Colonic mucosa (tissue), 4 donors: Measurements from ENCODE around the gene PRDM10. TPM values are rescaled to one million over a fixed set of nuclear protein-coding genes. Genes with fewer than 3 reads are reported as not detected.

Experiments used
- DNase-seq: peaks from one replicate; pipeline ENCODE4 v3.0.0-alpha.2; 2020
- H3K27ac ChIP-seq: fragments of 200-600 bp; one replicate; pipeline ENCODE4 v1.8.0; 2021
- H3K27me3 ChIP-seq: fragments of 200-600 bp; one replicate; pipeline ENCODE4 v1.8.0; 2021
- H3K36me3 ChIP-seq: fragments of 200-600 bp; one replicate; pipeline ENCODE4 v1.8.0; 2021
- H3K4me1 ChIP-seq: fragments of 200-600 bp; one replicate; pipeline ENCODE4 v1.8.0; 2021; ENCODE audit warnings: mild to moderate bottlenecking
- H3K4me3 ChIP-seq: fragments of 200-600 bp; one replicate; pipeline ENCODE4 v1.8.0; 2021
- H3K9ac ChIP-seq, 2 donors: one replicate each; pipeline ENCODE4 v1.7.0; 2013; ENCODE audit warnings: control low read depth in 2 of 2, low read depth in 2 of 2, low read length in 2 of 2
- H3K9me3 ChIP-seq: fragments of 200-600 bp; one replicate; pipeline ENCODE4 v1.8.0; 2021
- CTCF ChIP-seq: fragments of 200-600 bp; IDR thresholded peaks from one replicate; pipeline ENCODE4 v1.8.0; 2022; ENCODE audit warnings: antibody characterized with exemption, mild to moderate bottlenecking
- intact Hi-C: fragments of 100-400 bp; cut with DNase I; formaldehyde crosslinking; loops from one replicate; pipeline ENCODE4 v1.14.1; 2022
- total RNA-seq, 2 donors: library from RNA; stranded (reverse); fragmentation: NEBNext Ultra II Directional in 1 of 2; extraction: Animal tissue kit (Norgen Biotek cat#: 25700) in 1 of 2; gene quantifications; one replicate each; pipeline ENCODE4 v1.2.1, GENCODE V29; 2021
- donor health status: healthy.
- donor health status: DM: no; HTN: no; CAD: no.
- donor health status: DM: no; HTN: no; CAD: no.

Gene PRDM10
- total RNA-seq, 2 donors from 2014 or later: 11.0 to 18.3 TPM

- Histone ChIP-seq H3K9ac (no peak overlapping the region), H3K4me3 (no peak overlapping the region), H3K4me1 (no peaks in the 10 kb centered on the region), H3K9me3 (no peaks in the 10 kb centered on the region), H3K27me3 (no peaks in the 10 kb centered on the region), H3K36me3 (peaks cover 3% of the 10 kb centered on the region), H3K27ac (no peak overlapping the region)
- intact Hi-C loops: no loop called here
- no peak for DNase-seq
- no peak for TF ChIP-seq CTCF
Observed at GRCh38 chr11:129864811-129865210, 137.8 kb downstream of the PRDM10 start.

- H3K27me3 ChIP-seq: no peaks in the 10 kb centered on the region
- no peak overlapping the region for H3K4me3 ChIP-seq
Observed at GRCh38 chr11:129861702-129862522, 140.7 kb downstream of the PRDM10 start.

GRCh38 chr11:129856036-129856435 is 146.6 kb downstream of the PRDM10 start:
- Histone ChIP-seq H3K4me3 (no peak overlapping the region), H3K9me3 (no peaks in the 10 kb centered on the region), H3K27me3 (no peaks in the 10 kb centered on the region), H3K9ac (no peak overlapping the region), H3K27ac (no peak overlapping the region), H3K4me1 (peaks cover 4% of the 10 kb centered on the region), H3K36me3 (peaks cover 4% of the 10 kb centered on the region)
- intact Hi-C loops: loop anchor here (10.0 kb wide), 1 partner anchor 71 kb away; no protein-coding TSS in a partner anchor
- no peak for TF ChIP-seq CTCF
- no peak for DNase-seq

More at GRCh38 chr11:129861702-129862522, 140.7 kb downstream of the PRDM10 start:
- Histone ChIP-seq H3K4me1 (no peaks in the 10 kb centered on the region), H3K9ac (no peak overlapping the region), H3K9me3 (no peaks in the 10 kb centered on the region), H3K27ac (peak overlapping the region; percentile 6), H3K36me3 (peaks cover 3% of the 10 kb centered on the region)
- peak; percentile 61 for DNase-seq
- TF ChIP-seq CTCF: no peak
- intact Hi-C loops: no loop called here

GRCh38 chr11:129855086-129855485 is 147.5 kb downstream of the PRDM10 start:
- Histone ChIP-seq H3K27ac (no peak overlapping the region), H3K4me3 (no peak overlapping the region), H3K4me1 (peaks cover 4% of the 10 kb centered on the region), H3K27me3 (no peaks in the 10 kb centered on the region), H3K36me3 (peaks cover 4% of the 10 kb centered on the region), H3K9ac (no peak overlapping the region), H3K9me3 (no peaks in the 10 kb centered on the region)
- no peak for DNase-seq
- no peak for TF ChIP-seq CTCF
- intact Hi-C loops: loop anchor here (10.0 kb wide), 1 partner anchor 70 kb away; no protein-coding TSS in a partner anchor

- Histone ChIP-seq H3K36me3 (peaks cover 4% of the 10 kb centered on the region), H3K27me3 (no peaks in the 10 kb centered on the region), H3K27ac (peak overlapping the region; percentile 75)
Observed at GRCh38 chr11:129854232-129854805, 148.3 kb downstream of the PRDM10 start.

More at GRCh38 chr11:129854232-129854805, 148.3 kb downstream of the PRDM10 start:
- no peak for TF ChIP-seq CTCF
- H3K4me1 ChIP-seq: peaks cover 4% of the 10 kb centered on the region
- peak overlapping the region in 1 of 2 donors; percentile 31 for H3K9ac ChIP-seq
- H3K9me3 ChIP-seq: no peaks in the 10 kb centered on the region
- intact Hi-C loops: loop anchor here (10.0 kb wide), 1 partner anchor 70 kb away; no protein-coding TSS in a partner anchor
- H3K4me3 ChIP-seq: no peak overlapping the region
- DNase-seq: no peak
